ENCODE measurements around the gene ZNF750.

The ZNF750 gene

DNA sequence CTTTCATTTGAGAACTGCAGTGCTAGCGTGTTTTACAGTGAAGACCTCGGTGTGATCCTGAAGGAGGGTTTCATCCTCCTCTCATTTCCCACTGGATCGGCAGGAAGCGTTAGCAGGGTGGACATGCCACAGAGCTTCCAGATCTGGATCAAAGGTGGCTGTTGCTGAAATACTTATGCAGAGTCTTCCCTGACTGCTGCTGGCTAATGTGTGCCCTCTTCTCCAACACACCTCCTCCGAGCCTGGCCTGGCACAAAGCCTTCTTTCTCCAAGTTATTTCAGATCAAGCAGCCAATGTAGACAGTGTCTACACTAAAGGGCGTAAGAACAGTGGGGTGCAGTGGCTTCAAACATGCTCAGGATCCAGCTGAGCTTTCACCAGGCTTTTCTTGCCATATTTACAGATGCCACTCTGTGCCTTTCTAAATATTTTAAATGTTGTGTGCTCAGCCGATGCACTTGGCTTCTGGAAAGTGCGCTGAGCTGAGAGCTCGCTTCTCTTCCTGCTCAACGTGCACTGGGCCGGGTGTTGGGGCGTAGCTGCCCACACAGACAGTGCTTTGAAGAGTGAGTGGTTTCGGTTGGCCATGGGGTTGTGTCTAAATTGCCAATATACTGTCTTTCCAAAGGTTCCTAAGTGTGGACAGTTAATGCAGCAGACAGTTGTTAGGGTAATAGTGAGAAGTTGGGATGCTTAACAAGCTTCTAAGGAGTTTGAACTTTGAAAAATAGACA, 2.1 kb downstream of the ZNF750 start:
- Histone ChIP-seq H3K9ac (ENCODE audit: low read length) (no peak overlapping the region), H3K9me2 (ENCODE audit: low read depth, low read length) (no peaks in the 10 kb centered on the region), H3K4me3 (ENCODE audit: low read depth, low read length, poor library complexity, severe bottlenecking) (no peak overlapping the region), H3K4me1 (ENCODE audit: insufficient read depth, low read length, severe bottlenecking) (no peaks in the 10 kb centered on the region), H3K9me3 (ENCODE audit: low read length) (no peaks in the 10 kb centered on the region), H3K27me3 (ENCODE audit: insufficient read depth, low read length) (no peaks in the 10 kb centered on the region), H3K36me3 (ENCODE audit: insufficient read depth, low read length) (0 out of 2 replicates have a peak, but pooled peaks cover 3% of the 10 kb centered on the region), H4K20me1 (ENCODE audit: insufficient read depth, low read length) (no peaks in the 10 kb centered on the region), H3K79me2 (ENCODE audit: insufficient read depth, low read length) (no peaks in the 10 kb centered on the region), H3F3A (ENCODE audit: insufficient read depth, low read length) (no peaks in the 10 kb centered on the region), H2AFZ (ENCODE audit: low read length) (no peak overlapping the region), H3K27ac (ENCODE audit: low read depth, low read length, poor library complexity, severe bottlenecking) (no peak overlapping the region), H3K4me2 (ENCODE audit: low read length) (no peak overlapping the region)
- no peak for TF ChIP-seq EZH2 (IDR thresholded peaks at IDR 0.05; ENCODE audit: borderline replicate concordance, low read length)
- TF ChIP-seq, protein P1, sequence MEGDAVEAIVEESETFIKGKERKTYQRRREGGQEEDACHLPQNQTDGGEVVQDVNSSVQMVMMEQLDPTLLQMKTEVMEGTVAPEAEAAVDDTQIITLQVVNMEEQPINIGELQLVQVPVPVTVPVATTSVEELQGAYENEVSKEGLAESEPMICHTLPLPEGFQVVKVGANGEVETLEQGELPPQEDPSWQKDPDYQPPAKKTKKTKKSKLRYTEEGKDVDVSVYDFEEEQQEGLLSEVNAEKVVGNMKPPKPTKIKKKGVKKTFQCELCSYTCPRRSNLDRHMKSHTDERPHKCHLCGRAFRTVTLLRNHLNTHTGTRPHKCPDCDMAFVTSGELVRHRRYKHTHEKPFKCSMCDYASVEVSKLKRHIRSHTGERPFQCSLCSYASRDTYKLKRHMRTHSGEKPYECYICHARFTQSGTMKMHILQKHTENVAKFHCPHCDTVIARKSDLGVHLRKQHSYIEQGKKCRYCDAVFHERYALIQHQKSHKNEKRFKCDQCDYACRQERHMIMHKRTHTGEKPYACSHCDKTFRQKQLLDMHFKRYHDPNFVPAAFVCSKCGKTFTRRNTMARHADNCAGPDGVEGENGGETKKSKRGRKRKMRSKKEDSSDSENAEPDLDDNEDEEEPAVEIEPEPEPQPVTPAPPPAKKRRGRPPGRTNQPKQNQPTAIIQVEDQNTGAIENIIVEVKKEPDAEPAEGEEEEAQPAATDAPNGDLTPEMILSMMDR (IDR thresholded peaks at IDR 0.05; ENCODE audit: low read length), result no peak

DNA sequence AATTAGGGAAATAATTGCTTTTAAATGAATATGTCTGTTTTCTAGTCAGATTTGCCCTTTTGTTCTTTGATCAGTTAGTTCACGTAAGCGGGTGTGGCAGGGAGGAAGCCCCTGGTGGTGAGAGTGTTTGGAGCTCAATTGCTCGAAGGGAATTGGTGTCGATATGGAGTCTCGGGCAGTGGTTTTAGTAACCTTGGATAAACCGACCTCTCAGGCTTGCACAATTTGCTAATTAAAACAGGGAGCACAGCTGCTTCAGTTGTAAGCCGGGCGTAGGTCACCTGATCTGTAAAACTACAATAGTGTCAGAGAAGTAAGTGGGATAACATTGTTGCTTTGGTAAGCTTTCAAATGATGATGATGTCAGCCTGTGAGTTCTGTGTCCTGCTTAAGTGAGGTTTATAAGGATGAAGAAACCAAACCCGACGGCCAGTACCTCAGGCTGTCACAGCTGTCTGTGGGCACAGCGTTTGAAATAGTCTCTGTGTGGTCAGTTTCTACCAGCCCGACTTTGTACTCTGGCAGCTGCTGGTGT, 2.9 kb downstream of the ZNF750 start:
- H4K20me1 ChIP-seq (ENCODE audit: insufficient read depth, low read length), result no peaks in the 10 kb centered on the region
- no peaks in the 10 kb centered on the region for H3K4me1 ChIP-seq (ENCODE audit: insufficient read depth, low read length, severe bottlenecking)
- H3K9me3 ChIP-seq (ENCODE audit: low read length), result no peaks in the 10 kb centered on the region
- no peak overlapping the region for H3K4me3 ChIP-seq (ENCODE audit: low read depth, low read length, poor library complexity, severe bottlenecking)
- no peak overlapping the region for H3K4me2 ChIP-seq (ENCODE audit: low read length)
- no peak overlapping the region for H2AFZ ChIP-seq (ENCODE audit: low read length)
- no peaks in the 10 kb centered on the region for H3K79me2 ChIP-seq (ENCODE audit: insufficient read depth, low read length)
- 0 out of 2 replicates have a peak, but pooled peaks cover 3% of the 10 kb centered on the region for H3K36me3 ChIP-seq (ENCODE audit: insufficient read depth, low read length)
- TF ChIP-seq EZH2 (IDR thresholded peaks at IDR 0.05; ENCODE audit: borderline replicate concordance, low read length), result no peak
- TF ChIP-seq, protein P1 (IDR thresholded peaks at IDR 0.05; ENCODE audit: low read length), result no peak
- no peaks in the 10 kb centered on the region for H3K27me3 ChIP-seq (ENCODE audit: insufficient read depth, low read length)
- no peak overlapping the region for H3K9ac ChIP-seq (ENCODE audit: low read length)
- H3F3A ChIP-seq (ENCODE audit: insufficient read depth, low read length), result no peaks in the 10 kb centered on the region
- no peaks in the 10 kb centered on the region for H3K9me2 ChIP-seq (ENCODE audit: low read depth, low read length)
- H3K27ac ChIP-seq (ENCODE audit: low read depth, low read length, poor library complexity, severe bottlenecking), result no peak overlapping the region

GRCh38 chr17:82835766-82836512, 3.9 kb downstream of the ZNF750 start:
- Histone ChIP-seq H3K9ac (ENCODE audit: low read length) (no peak overlapping the region), H3K27ac (ENCODE audit: low read depth, low read length, poor library complexity, severe bottlenecking) (no peak overlapping the region), H4K20me1 (ENCODE audit: insufficient read depth, low read length) (no peaks in the 10 kb centered on the region), H3K79me2 (ENCODE audit: insufficient read depth, low read length) (no peaks in the 10 kb centered on the region), H3K27me3 (ENCODE audit: insufficient read depth, low read length) (no peaks in the 10 kb centered on the region), H3F3A (ENCODE audit: insufficient read depth, low read length) (no peaks in the 10 kb centered on the region), H3K36me3 (ENCODE audit: insufficient read depth, low read length) (0 out of 2 replicates have a peak, but pooled peaks cover 3% of the 10 kb centered on the region), H3K4me3 (ENCODE audit: low read depth, low read length, poor library complexity, severe bottlenecking) (no peak overlapping the region), H3K9me2 (ENCODE audit: low read depth, low read length) (no peaks in the 10 kb centered on the region), H3K4me1 (ENCODE audit: insufficient read depth, low read length, severe bottlenecking) (no peaks in the 10 kb centered on the region), H3K4me2 (ENCODE audit: low read length) (no peak overlapping the region), H2AFZ (ENCODE audit: low read length) (no peak overlapping the region), H3K9me3 (ENCODE audit: low read length) (no peaks in the 10 kb centered on the region)
- TF ChIP-seq, protein P1 (IDR thresholded peaks at IDR 0.05; ENCODE audit: low read length), result no peak
- TF ChIP-seq EZH2 (IDR thresholded peaks at IDR 0.05; ENCODE audit: borderline replicate concordance, low read length), result no peak

Data from OCI-LY1 (cell line).